Measurements from ENCODE around the gene TMEM139.

Gene TMEM139

DNA sequence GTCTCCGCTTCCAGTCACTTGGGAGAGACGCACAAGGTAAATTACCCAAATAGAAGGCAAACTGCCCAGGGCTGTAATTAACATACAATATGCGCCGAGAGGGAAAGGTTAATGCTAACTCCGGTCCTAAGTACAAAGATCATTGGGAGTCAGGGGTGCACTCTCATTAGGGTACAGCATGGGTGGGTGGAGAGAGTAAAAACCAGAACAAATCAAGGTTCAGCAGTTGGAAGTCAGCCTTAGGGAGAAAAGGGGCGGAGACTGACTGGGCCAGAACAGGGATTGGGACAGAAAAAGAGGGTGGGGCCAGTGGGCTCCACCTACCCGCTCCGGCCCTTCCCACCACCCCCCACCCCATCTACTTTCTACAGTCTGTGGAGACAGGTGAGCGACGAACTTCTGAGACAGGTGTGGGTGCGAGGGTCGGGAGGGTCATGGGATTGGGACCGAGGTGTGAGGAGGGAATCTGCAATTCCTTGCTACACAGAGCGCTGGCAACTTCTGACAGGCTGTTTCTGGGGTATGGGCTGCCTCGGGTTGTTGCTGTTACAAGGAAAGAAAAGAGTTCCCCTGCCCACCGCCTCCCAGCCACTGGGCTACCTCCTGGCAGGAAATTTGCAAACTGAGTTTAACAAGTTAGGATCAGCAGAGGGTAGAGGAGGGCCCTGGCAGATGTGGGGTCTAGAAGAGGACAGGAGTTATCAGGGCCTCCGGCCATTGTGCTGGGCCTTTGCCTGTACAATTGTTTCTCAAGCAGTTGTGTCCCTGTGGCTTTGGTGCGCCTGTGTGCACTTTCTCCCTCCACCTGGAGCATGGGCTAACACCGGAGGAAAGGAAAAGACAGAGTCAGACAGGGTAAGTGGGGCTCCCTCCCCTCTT is at the start of gene TMEM139:
TSS of gene TMEM139 (plus strand) at position 368 of the 879 bp plus-strand sequence. CDS start 1,000 bp downstream, outside the sequence.
- no peak for DNase-seq

DNA sequence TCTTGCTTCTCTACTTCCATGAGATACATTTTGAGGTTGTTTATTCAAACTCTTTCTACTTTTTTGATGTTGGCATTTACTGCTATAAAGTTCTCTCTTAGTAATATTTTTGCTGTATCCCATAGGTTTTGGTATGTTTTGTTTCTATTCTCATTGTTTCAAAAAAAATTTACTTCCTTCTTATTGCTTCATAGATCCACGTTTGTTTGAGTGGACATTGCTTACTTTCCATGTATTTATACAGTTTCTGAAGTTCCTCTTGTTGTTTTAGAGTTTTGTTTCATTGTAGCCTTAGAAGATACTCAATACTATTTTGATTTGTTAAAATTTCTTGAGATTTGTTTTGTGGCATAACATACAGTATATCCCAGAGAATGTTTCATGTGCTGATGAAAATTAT is 49.2 kb upstream of the TMEM139 start:
- DNase-seq: no peak

DNA sequence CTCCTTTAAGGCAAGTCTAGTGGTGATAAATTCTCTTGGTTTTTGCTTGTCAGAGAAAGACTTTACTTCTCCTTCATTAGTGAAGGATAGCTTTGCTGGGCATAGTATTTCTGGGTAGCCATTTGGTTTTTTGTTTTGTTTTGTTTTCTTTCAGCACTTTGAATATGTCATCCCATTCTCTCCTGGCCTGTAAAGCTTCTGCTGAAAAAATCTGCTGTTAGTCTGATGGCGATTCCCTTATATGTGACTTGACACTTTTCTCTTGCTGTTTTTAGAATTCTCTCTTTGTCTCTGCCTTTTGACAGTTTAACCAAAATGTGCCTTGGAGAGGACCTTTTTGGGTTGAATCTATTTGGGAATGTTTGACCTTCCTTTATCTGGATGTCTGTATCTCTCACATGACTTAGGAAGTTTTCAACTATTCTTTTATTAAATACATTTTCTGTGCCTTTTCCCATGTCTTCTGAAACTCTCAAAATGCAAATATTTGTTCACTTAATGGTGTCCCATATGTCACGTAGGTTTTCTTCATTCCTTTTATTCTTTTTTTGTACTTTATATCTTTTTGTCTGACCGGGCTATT is 48.3 kb upstream of the TMEM139 start:
- no peak for DNase-seq

DNA sequence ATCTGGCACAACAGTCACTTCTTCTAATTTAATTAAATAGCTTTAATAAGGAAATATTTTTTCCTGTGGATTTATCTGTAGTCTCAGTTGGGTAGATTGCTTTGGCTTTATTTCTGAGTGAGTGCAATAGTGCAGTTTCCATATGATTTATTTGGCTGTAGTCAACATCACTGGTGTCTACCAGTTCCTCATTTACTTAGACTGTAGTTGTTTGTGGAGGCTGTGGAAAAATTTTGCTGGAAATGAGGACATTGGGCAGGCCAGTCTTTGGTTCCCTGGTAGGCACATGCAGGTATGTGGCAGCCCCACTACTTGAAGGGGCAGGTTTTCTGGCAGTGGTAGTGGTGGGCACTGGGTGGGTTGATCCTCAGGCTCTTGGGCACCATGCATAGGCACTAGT is 47.4 kb upstream of the TMEM139 start:
- DNase-seq: no peak

DNA sequence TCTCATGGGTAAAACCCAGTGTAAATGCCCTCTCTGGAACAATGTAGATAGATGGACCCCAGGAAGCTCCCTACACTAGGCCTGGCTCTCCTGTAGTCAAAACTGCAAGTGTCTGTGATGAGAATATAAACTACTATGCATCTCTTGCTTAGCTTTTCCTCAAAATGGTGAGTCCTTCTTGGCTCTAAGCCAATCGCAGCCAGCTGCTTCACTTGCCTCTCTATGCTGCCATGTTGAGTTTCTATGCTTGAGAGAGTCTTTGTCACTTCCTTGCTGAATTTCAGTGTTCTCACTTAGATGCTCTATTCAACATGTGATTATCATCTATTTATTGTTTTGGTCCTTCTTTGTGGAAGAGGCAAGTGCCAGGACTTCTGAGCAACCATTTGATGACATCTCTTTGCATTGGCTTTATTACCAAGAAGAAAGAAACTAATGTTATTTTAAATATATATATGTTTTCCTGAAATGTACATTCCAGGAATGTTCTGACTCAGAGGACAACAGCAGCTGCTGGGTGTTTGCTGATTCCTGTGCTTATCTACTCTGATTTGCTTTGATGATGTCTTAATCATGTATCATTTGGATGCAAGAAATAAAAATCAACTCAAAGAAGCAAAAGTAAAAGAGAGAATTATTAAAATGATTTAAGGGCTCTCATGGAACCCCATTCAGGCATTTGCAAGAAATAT is 46.3 kb upstream of the TMEM139 start:
- no peak for DNase-seq

DNA sequence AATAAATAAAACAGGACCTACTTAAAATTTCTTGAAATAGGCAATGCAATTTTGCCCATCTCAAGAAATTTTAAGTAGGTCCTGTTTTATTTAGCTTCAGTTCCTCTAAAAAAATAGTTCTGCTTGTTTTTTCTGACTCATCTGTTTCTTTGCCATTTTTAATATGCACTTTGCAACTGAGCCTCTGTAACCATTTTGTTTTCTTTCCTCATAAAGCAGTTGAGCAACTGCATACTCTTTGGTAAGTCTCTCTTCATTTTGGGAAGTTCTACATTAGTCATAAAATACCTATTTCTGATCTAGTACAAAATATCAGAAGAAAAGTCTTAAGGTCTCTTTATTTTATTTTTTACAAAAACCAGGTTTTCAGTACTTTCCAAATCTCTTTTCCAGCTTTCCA is 44.9 kb upstream of the TMEM139 start:
- no peak for DNase-seq

DNA sequence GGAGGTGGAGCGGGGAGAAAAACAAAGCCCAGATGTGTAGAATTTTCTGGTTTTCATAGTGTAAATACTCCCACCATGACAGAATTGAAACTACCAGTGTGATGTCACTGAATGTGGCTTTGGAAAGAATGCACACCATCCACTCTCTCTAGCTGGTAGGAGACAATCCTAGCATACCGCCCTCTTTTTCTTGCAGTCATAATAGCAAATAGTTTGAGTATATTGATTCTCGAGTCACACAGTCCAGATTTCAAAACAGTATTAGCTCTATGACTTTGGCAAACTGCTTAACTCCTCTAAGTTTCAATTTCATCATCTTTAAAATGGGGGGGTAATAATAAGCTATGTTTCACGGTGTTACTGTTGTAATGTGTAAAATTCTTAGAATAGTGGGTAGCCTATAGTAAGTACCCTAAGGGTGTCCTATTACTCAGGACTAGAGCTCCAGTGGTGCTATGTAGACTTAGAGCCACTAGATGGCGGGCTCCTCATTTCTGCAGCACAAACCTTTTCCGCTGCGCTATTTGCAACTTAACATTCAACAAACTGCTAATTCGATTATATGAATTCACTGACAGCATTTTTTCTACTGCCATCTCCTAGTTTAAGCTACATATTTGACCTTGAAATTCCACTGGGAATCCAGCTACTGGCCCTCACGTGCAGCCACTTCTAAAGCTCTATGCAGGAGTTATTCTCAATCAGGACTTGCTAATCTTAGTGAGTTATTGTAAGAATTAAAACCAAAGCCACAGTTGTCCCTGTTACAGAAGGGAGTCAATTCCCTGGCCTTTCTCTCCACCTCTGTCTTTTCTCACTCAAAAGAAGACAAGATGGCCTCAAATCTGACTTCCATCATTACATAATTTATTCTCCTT is 44.2 kb upstream of the TMEM139 start:
- DNase-seq: peak; percentile 10 to 71

DNA sequence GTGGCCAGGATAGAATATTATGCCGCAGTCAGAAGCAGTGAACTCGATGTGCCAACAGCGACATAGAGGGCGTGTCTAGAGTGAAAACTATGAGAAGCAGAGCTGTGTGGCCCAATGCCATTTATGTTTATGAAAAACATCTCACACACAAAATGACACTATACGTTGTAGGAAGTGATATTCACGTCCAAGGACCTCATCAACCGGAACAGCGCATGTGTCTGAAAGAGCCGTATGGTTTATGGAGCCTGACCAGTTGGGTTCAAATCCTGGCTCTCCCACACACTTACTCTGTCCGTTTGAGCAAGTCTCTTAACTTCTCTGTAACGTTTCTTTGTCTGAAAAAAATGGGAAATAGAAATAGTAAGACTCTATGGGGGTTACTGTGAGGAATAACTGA is 42.5 kb upstream of the TMEM139 start:
- DNase-seq: no peak

DNA sequence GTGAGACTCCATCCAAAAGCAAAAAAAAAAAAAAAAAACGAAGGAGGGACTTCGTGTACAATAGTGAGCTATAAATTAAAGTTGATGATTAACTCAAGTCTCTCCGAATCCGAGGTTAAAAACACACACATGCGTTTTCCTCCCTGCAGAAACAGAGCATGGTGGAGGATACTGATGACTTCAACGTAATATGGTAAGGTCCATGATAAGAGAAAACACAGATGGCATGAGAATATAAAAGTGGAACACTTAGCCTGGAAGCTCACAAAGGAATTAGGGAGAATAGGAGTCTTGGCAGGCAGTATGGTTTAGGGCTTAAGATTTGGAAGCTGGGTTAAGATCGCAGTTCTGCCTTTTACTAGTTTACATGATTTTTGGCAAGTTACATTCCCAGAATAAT is 41.6 kb upstream of the TMEM139 start:
- no peak for DNase-seq

DNA sequence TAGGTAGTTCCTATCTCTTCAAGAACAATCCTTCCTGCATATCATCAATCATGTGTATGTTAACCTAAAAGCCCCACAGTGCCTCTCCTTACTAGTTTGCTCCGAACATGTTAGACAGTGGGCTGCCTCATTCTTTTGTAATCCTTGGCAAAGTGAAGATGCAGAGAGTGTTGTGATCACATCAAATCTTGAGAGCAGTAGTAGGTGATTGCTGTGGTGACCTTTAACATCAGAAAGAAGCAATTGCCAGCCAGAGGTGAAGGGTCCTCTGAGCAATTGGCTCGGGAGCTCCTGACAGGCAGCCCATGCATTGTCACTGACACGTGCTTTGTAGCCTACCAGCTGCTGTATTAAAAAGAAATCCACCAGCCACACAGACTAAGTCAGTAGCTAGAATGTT is 41.1 kb upstream of the TMEM139 start:
- no peak for DNase-seq

DNA sequence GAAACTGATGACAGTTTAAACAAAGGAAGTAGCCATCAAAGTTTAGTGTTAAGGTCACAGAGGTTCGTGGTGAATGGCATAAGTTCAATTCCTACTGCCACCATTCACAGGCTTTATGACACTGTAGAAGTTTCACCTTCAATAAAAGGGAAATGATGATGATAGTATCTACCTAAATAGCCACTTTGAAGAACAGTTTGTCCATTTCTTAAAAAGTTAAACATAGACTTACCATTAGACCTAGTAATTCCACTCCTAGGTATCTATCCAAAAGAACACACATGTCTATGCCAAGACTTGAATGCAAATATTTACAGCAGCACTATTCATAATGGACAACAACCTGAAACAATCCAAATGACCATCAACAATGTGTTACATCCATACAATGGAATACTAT is 40.4 kb upstream of the TMEM139 start:
- no peak for DNase-seq

DNA sequence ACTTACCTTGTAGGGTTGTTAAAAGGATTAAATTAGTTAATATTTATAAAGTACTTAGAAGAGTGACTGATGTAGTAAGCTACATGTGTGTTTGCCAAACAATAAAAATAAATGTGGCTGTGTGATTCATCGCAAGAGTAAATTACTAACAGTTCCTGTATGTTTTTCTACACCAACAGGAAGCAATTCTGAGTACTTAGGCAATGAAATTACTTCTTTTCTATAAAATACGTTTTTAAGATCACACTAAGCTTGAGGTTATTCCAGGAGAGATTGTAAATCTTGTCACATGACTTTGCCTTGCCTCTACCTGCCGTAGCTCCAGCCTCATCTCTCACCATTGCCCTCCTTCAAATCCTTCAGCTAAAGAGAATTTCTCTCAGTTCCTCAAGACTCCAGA is 39.6 kb upstream of the TMEM139 start:
- DNase-seq: no peak

DNA sequence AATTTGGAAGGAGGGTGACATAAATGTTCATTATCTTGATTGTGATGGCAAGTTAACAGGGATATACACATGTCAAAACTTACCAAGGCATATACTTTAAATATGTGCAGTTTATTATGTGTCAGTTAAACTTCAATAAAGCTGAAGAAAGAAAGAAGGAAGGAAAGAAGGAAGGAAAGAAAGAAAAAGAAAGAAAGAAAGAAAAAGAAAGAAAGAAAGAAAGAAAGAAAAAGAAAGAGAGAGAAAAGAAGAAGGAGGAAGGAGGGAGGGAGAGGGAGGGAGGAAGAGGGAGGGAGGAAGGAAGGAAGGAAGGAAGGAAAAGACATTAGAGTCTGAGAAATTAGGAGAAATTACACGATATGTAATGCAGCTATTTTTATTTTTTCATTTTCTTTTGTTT is 37.4 kb upstream of the TMEM139 start:
- DNase-seq: no peak

DNA sequence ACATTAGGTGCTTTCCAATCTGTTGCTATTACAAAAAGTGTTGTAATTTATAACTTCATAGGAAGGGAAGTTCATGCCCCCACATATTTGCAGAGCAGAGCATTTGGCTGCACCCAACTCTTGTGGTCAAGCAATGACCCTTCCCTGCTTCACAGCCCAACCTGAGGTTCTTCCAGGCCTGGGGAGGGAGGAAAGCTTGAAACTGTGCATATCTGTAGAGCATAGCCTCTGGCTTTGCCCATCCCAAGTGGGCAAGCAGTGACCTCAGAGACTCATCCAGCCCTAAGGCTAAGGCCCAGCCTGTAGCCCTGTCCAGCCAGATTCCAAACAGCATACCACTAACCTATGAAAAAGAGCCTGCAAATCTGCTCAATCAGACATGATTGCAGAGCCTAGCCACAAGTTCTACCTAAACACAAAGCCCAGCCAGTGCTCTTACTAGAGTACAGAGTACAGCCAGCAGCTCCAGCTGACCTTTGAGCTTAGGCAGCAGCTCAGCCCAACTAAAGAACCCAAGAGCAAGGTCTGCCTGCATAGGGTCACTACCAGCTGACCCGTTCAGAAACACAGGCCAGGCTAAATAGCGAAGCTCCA is 35.9 kb upstream of the TMEM139 start:
- DNase-seq: no peak

DNA sequence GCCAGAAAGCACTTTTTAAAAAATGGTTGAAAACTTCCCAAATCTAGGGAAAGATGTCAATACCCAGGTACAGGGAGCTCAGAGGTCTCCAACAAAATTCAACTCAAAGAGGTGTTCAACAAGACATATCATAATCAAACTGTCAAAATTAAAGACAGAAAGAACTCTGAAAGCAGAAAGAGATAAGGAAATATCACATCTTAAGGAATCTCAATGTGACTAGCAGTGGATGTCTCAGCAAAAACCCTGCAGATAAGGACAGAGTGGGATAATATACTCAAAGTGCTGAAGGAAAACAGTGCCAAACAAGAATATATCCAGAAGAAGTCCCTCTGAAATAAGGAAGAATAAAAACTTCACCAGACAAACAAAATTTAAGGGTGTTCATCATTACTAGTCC is 34.6 kb upstream of the TMEM139 start:
- DNase-seq: no peak

DNA sequence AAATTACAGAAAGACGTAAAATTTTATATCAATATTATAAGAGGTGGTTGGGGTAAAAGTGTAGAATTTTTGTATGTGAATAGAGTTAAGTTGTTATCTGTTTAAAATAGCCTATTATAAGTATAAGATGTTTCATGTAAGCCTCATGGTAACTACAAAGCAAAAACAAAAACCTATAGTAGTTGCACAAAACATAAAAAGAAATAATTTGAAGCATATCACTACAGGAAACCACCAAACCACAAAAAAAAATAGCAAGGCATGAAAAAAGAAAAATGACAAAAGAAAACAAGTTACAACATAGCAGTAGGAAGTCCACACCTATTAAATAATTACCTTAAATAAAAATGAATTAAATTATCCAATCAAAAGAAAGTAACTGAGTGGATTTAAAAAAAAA is 33.9 kb upstream of the TMEM139 start:
- no peak for DNase-seq

DNA sequence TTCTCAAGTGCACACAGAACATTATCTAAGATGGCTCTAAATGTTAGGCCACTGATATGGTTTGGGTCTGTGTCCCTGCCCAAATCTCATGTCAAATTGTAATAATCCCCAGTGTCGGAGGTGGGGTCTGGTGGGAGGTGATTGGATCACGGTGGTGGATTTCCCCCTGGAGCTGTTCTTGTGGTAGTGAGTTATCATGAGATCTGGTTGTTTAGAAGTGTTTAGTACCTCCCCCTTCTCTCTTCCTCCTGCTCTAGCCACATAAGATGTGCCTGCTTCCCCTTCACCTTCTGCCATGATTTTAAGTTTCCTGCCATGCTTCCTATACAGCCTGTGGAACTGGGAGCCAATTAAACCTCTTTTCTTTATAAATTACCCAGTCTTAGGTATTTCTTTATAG is 32.8 kb upstream of the TMEM139 start:
- DNase-seq: no peak

DNA sequence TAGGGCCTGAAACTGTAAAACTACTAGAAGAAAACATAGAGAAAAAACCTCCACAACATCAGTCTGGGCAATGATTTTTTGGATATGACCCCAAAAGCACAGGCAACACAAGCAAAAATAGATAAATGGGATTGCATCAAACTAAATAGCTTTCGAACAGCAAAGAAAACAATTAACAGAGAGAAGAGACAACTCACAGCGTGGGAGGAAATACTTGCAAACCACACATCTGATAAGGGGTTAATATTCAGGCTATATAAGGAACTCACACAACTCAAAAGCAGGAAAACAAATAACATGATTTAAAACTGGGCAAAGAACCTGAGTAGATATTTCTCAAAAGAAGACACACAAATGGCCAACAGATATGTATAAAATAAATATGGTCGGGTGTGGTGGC is 29.2 kb upstream of the TMEM139 start:
- DNase-seq: no peak

DNA sequence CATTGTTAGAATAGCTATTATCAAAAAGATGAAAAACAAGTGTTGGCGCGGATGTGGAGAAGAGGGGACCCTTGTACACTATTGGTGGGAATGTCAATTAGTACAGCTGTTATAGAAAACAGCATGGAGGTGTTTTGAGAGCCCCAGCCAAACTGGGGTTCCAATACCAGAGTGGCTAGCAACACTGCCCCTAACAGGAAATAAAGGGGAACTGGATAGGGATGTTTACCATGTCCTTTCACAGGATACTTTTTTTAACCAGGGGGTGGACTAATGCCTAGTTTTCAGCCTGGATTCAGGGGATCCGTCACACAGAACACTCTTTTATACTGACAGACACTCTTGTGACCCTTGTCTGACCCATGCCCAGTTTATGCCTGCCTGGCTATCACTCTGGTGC is 28.4 kb upstream of the TMEM139 start:
- DNase-seq: no peak

DNA sequence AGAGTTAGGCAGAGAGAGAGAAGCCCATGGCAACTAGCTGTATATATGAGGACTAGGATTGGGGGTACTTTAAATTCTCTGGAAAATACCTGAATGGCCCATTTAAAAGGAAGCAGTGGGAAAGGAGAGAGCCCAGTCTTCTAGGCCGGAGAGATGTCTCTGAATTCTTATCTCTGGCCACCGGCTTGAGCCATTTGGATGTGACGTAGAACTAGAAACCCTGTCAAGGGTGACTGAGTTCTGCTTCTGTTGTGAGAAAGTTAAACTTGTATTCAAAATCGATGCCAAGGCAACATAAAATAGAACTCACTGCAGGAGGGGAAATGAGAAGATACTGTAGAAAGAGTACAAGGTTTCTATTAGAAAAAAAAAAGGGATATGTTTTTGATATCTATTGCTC is 27.8 kb upstream of the TMEM139 start:
- DNase-seq: no peak

DNA sequence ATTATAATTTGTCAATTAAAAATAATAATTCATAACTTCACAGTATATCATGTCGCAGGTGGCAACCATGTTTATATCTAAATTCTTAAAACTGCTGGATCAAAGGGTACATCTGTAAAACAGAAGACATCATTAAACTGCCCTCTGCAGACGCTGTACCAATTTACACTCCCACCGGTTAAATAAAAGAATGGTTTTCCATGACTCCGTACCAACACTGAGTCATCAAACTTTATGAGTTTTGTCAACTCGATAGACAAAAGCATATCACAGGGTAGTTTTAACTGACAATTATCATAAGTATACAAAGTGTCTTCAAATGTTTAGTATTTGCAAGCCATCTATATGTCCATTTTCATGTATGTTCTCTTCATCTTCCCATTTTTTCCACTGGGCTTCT is 27.3 kb upstream of the TMEM139 start:
- no peak for DNase-seq

DNA sequence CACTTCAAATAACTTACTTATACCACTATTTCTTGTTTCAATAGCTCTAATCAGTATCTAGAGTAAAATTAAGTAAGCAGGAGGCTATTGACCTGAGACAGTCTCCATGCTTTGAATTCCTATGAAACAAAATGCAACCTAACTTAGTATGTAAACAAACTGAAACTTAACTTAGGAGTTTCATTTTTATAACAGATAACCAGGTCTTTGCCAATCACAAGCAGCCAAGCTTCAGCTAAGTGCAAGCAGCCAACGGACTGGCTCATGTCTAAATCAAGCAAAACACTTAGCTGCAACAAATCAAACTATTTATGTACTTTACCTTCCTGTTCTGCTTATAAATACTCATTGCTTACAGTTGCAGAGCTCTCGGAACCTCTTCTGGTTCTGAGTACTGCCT is 25.9 kb upstream of the TMEM139 start:
- no peak for DNase-seq

DNA sequence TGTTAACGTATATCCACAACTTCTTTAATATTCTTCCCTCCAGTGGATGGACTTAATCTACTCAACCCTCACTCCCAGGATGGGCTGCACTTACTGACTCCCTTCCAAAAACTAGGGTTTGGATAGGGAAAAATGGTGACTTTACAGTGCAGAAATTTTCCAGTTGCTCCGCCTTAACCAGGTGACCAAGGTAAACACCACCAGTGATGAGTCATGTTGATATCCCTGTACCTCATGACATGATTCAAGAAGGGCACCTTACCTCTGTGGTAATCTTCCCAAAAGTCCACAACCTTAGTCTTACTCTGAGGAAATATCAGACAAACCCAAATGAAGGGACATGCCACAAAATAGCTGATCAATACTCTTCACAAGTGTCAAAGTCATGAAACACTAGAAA is 25.0 kb upstream of the TMEM139 start:
- DNase-seq: no peak
